Activated CD8-positive, alpha-beta T cell treated with anti-CD3 and anti-CD28 coated beads for 36 hours (primary cell): Measurements from ENCODE around the gene FAM177B. TPM values are rescaled to one million over a fixed set of nuclear protein-coding genes. Genes with fewer than 3 reads are reported as not detected.

Experiments used
- ATAC-seq: fragments of 200-7000 bp; cut with Tn5 transposase; one replicate; pipeline ENCODE4 v1.10.0; 2021; ENCODE audit warnings: mild to moderate bottlenecking, moderate library complexity
- CTCF ChIA-PET: fragments of 350-600 bp; sonication (Branson Sonifier 250); formaldehyde crosslinking; loops from one replicate; lab custom pipeline; 2021; ENCODE audit warnings: antibody characterized with exemption; lab: Charles Lee
- POLR2A ChIA-PET: fragments of 350-600 bp; sonication (Branson Sonifier 250); formaldehyde crosslinking; loops from one replicate; lab custom pipeline; 2021; ENCODE audit warnings: antibody characterized with exemption; lab: Charles Lee
- DNase-seq: peaks from one replicate; pipeline ENCODE4 v3.0.0-alpha.2; 2020
- H3K27ac Mint-ChIP-seq: one replicate; pipeline ENCODE4 v1.8.0; 2021; ENCODE audit warnings: mild to moderate bottlenecking, mixed read lengths
- H3K27me3 Mint-ChIP-seq: one replicate; pipeline ENCODE4 v1.8.0; 2021; ENCODE audit warnings: mixed read lengths
- H3K36me3 Mint-ChIP-seq: one replicate; pipeline ENCODE4 v1.8.0; 2021; ENCODE audit warnings: low read depth, mixed read lengths
- H3K4me1 Mint-ChIP-seq: one replicate; pipeline ENCODE4 v1.8.0; 2021; ENCODE audit warnings: low read depth, mixed read lengths
- H3K4me3 Mint-ChIP-seq: one replicate; pipeline ENCODE4 v1.8.0; 2021; ENCODE audit warnings: mild to moderate bottlenecking, moderate library complexity, mixed read lengths
- H3K9me3 Mint-ChIP-seq: one replicate; pipeline ENCODE4 v1.8.0; 2021; ENCODE audit warnings: mixed read lengths
- CTCF ChIP-seq: fragments of 200-600 bp; IDR thresholded peaks from one replicate; pipeline ENCODE4 v1.8.0; 2022; ENCODE audit warnings: antibody characterized with exemption, mild to moderate bottlenecking
- intact Hi-C: fragments of 100-400 bp; cut with micrococcal nuclease; formaldehyde crosslinking; loops from one replicate; pipeline ENCODE4 v1.10.0; 2022
- total RNA-seq, 2 experiments: library from RNA; stranded (reverse); gene quantifications; one replicate each; pipeline ENCODE4 v1.2.3, GENCODE V29; 2021

Gene FAM177B
- total RNA-seq, result not detected

- Mint-ChIP-seq H3K27me3 (no peaks in the 10 kb centered on the region), H3K36me3 (peaks cover 12% of the 10 kb centered on the region), H3K4me3 (no peak within 1 kb of the TSS), H3K27ac (no peak within 1 kb of the TSS), H3K9me3 (no peaks in the 10 kb centered on the region), H3K4me1 (peaks cover 6% of the 10 kb centered on the region)
- intact Hi-C loops, result no loop called here
- ChIA-PET CTCF (interaction anchor here (1.7 kb wide), 1 partner anchor 387 kb away, joined by 7 read pairs; no protein-coding TSS in a partner anchor), POLR2A (no interaction called here)
- TF ChIP-seq CTCF, result no peak
- ATAC-seq (no peak), DNase-seq (no peak)
Measured at GRCh38 chr1:222736972-222737371, at the start of gene FAM177B. Gene FAM177B, plus strand, starts transcription at chr1:222737202. Its CDS starts 9,344 bp downstream, at chr1:222746546.

GRCh38 chr1:222691016-222691415, 46.0 kb upstream of the FAM177B start:
- Mint-ChIP-seq H3K4me3 (no peak overlapping the region), H3K4me1 (peaks cover 8% of the 10 kb centered on the region), H3K27me3 (no peaks in the 10 kb centered on the region), H3K27ac (no peak overlapping the region), H3K9me3 (no peaks in the 10 kb centered on the region), H3K36me3 (peaks cover 15% of the 10 kb centered on the region)
- TF ChIP-seq CTCF, result no peak
- no peak for DNase-seq
- ChIA-PET CTCF (no interaction called here), POLR2A (no interaction called here)
- no peak for ATAC-seq
- intact Hi-C loops, result no loop called here

- peaks cover 11% of the 10 kb centered on the region for H3K36me3 Mint-ChIP-seq
- POLR2A ChIA-PET, result interaction anchor here (1.0 kb wide), 1 partner anchor 15 kb away, joined by 3 read pairs; no protein-coding TSS in a partner anchor
- H3K4me1 Mint-ChIP-seq, result peaks cover 12% of the 10 kb centered on the region
- no peak overlapping the region for H3K27ac Mint-ChIP-seq
- intact Hi-C loops, result no loop called here
- no peaks in the 10 kb centered on the region for H3K9me3 Mint-ChIP-seq
- no peak overlapping the region for H3K4me3 Mint-ChIP-seq
- TF ChIP-seq CTCF, result no peak
- CTCF ChIA-PET, result no interaction called here
- H3K27me3 Mint-ChIP-seq, result no peaks in the 10 kb centered on the region
- DNase-seq (no peak), ATAC-seq (no peak)
Measured at GRCh38 chr1:222694927-222695326, 42.1 kb upstream of the FAM177B start.

GRCh38 chr1:222696741-222697140, 40.3 kb upstream of the FAM177B start:
- ChIA-PET POLR2A (interaction anchor here (1.3 kb wide), 1 partner anchor 16 kb away, joined by 3 read pairs; no protein-coding TSS in a partner anchor), CTCF (no interaction called here)
- H3K36me3 Mint-ChIP-seq, result peaks cover 11% of the 10 kb centered on the region
- DNase-seq, result no peak
- H3K4me1 Mint-ChIP-seq, result peaks cover 12% of the 10 kb centered on the region
- intact Hi-C loops, result no loop called here
- no peak for ATAC-seq
- no peak for TF ChIP-seq CTCF
- H3K27ac Mint-ChIP-seq, result no peak overlapping the region
- H3K27me3 Mint-ChIP-seq, result no peaks in the 10 kb centered on the region
- H3K9me3 Mint-ChIP-seq, result no peaks in the 10 kb centered on the region
- H3K4me3 Mint-ChIP-seq, result no peak overlapping the region

GRCh38 chr1:222697203-222697602, 39.8 kb upstream of the FAM177B start:
- H3K27ac Mint-ChIP-seq, result no peak overlapping the region
- TF ChIP-seq CTCF, result no peak
- no peaks in the 10 kb centered on the region for H3K27me3 Mint-ChIP-seq
- CTCF ChIA-PET, result no interaction called here
- H3K36me3 Mint-ChIP-seq, result peaks cover 11% of the 10 kb centered on the region
- no peaks in the 10 kb centered on the region for H3K9me3 Mint-ChIP-seq
- no peak overlapping the region for H3K4me3 Mint-ChIP-seq
- ATAC-seq (peak; percentile 30), DNase-seq (no peak)
- POLR2A ChIA-PET, result interaction anchor here (1.3 kb wide), 1 partner anchor 16 kb away, joined by 3 read pairs; no protein-coding TSS in a partner anchor
- intact Hi-C loops, result no loop called here
- H3K4me1 Mint-ChIP-seq, result peaks cover 12% of the 10 kb centered on the region
